ENCODE data around the gene MDM2.

GRCh38 chr12:68785823-68786222, 22.2 kb upstream of the MDM2 start:
- TF ChIP-seq RBFOX2 (IDR thresholded peaks at IDR 0.05; ENCODE audit: low read depth, low read length) (no peak), PTBP1 (IDR thresholded peaks at IDR 0.05; ENCODE audit: low read depth, low read length, poor library complexity, severe bottlenecking) (no peak), CTCF (CRISPR knock-in tag; IDR thresholded peaks at IDR 0.05) (no peak), EZH2 (conservative IDR thresholded peaks at IDR 0.05; ENCODE audit: low read depth, low read length) (no peak), YY1 (IDR thresholded peaks at IDR 0.05; ENCODE audit: insufficient read depth, insufficient replicate concordance, low read depth, low read length) (no peak), NCOR1 (IDR thresholded peaks at IDR 0.05; ENCODE audit: borderline replicate concordance, low read length) (peak; percentile 65; the same call in 1 of the 2 replicates), ZSCAN29 (CRISPR knock-in tag; conservative IDR thresholded peaks at IDR 0.05) (no peak), ZBTB38 (CRISPR knock-in tag; IDR thresholded peaks at IDR 0.05) (no peak), HNRNPL (IDR thresholded peaks at IDR 0.05; ENCODE audit: low read depth, low read length) (no peak), ATF3 (CRISPR knock-in tag; IDR thresholded peaks at IDR 0.05) (no peak), ZBTB26 (CRISPR knock-in tag; IDR thresholded peaks at IDR 0.05; ENCODE audit: borderline replicate concordance) (no peak), NR2C2 (CRISPR knock-in tag; IDR thresholded peaks at IDR 0.05; ENCODE audit: borderline replicate concordance) (no peak)

Measured in HepG2 (cell line).